AG04450 (cell line): Measurements from ENCODE around the gene CNFN. TPM values are rescaled to one million over a fixed set of nuclear protein-coding genes. Genes with fewer than 3 reads are reported as not detected.

Experiments used
- CTCF ChIA-PET: fragments of 300-600, 350-600 bp; formaldehyde crosslinking; extraction: SDS; loops from one replicate; lab custom pipeline; 2022; ENCODE audit warnings: antibody characterized with exemption, inconsistent platforms; lab: Charles Lee
- POLR2A ChIA-PET: fragments of 350-600 bp; formaldehyde crosslinking; extraction: SDS; loops from one replicate; lab custom pipeline; 2021; ENCODE audit warnings: antibody characterized with exemption, inconsistent platforms; lab: Yijun Ruan, JAX
- DNase-seq: peaks from one replicate; pipeline ENCODE4 v3.0.0-alpha.2; 2011; ENCODE audit warnings: low read depth, low spot score
- H3K27ac ChIP-seq: one replicate; pipeline ENCODE4 v1.5.1; 2012; ENCODE audit warnings: low read depth, low read length, control low read depth
- H3K27me3 ChIP-seq: one replicate; pipeline ENCODE4 v1.6.0; 2012; ENCODE audit warnings: low read length; ENCODE audit not compliant: control insufficient read depth, insufficient read depth
- H3K4me3 ChIP-seq: 2 replicates; pipeline ENCODE4 v1.5.1; 2011; ENCODE audit warnings: mild to moderate bottlenecking, low read depth, low read length, control low read depth
- H3K9me3 ChIP-seq: 2 replicates; pipeline ENCODE4 v1.5.1; 2012; ENCODE audit warnings: low read length; ENCODE audit not compliant: control insufficient read depth, insufficient read depth
- polyA plus RNA-seq: library from polyadenylated mRNA; depleted of rRNA; stranded (reverse); fragments of >200 nt; gene quantifications from 2 replicates; pipeline ENCODE4 v1.2.3, GENCODE V29; 2011
- TF ChIP-seq, protein P1 (sequence below): IDR thresholded peaks from 2 replicates; pipeline ENCODE4 v1.5.1; 2011; ENCODE audit warnings: low read depth, low read length, control low read depth, inconsistent platforms

Gene CNFN
- polyA plus RNA-seq, 1 experiment: 0.20 TPM

DNA sequence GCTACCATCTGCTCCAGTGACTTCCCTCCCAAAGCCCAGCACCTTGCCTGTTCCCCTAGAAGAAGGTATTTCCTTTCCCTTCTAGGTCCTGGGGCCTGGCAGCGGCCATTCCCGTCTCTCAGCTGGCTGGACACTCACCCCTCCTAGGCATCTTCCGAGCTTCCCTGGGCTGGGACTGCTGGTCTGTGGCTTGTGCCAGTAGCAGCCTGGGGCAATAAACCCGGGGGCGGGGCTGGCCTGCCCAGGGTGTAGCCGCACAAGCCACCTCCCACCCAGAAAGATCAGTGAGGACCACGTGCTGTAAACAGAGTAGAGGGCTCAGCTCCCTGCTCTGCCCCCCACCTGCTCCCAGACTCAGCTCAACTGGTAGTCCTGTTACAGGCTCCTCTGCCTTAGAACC is 22.1 kb upstream of the CNFN start:
- no peaks in the 10 kb centered on the region for H3K27me3 ChIP-seq
- TF ChIP-seq, protein P1, sequence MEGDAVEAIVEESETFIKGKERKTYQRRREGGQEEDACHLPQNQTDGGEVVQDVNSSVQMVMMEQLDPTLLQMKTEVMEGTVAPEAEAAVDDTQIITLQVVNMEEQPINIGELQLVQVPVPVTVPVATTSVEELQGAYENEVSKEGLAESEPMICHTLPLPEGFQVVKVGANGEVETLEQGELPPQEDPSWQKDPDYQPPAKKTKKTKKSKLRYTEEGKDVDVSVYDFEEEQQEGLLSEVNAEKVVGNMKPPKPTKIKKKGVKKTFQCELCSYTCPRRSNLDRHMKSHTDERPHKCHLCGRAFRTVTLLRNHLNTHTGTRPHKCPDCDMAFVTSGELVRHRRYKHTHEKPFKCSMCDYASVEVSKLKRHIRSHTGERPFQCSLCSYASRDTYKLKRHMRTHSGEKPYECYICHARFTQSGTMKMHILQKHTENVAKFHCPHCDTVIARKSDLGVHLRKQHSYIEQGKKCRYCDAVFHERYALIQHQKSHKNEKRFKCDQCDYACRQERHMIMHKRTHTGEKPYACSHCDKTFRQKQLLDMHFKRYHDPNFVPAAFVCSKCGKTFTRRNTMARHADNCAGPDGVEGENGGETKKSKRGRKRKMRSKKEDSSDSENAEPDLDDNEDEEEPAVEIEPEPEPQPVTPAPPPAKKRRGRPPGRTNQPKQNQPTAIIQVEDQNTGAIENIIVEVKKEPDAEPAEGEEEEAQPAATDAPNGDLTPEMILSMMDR: no peak
- no peak overlapping the region for H3K4me3 ChIP-seq
- CTCF ChIA-PET: interaction anchor here (2.7 kb wide), 1 partner anchor 11 kb away, joined by 12 read pairs; no protein-coding TSS in a partner anchor
- no peak for DNase-seq
- H3K9me3 ChIP-seq: no peaks in the 10 kb centered on the region
- POLR2A ChIA-PET: no interaction called here
- no peak overlapping the region for H3K27ac ChIP-seq

DNA sequence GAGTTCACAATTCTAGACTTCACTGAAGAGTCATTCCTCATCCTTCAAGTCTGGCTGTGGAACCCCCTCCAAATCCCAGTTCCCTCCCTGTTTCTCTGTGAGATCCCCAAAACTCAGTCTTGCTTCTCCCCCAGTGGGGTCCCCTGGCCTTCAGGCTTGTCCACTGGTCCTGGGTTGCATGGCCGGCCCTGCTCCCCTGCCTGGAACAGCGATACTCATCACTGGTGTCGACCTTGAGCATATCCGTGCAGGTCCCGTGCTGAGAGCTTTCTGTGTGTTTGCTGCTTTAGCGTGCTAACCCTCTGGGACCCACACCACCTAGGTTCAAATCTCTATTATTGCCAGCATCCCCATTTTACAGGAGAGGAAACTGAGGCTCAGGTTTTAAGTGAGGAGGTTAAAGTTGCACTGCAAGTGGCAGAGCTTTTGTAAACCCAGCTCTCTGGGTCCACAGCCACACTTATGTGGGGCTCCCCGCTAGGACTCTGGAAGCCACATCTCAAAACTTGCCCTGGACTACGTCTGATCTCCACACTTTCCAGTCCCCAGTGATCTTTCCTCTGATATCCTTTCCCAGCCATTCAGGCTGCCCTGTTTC is 21.6 kb upstream of the CNFN start:
- Histone ChIP-seq H3K9me3 (no peaks in the 10 kb centered on the region), H3K4me3 (no peak overlapping the region), H3K27me3 (no peaks in the 10 kb centered on the region), H3K27ac (no peak overlapping the region)
- no peak for DNase-seq
- TF ChIP-seq, protein P1: no peak
- CTCF ChIA-PET: interaction anchor here (2.7 kb wide), 1 partner anchor 11 kb away, joined by 12 read pairs; no protein-coding TSS in a partner anchor
- POLR2A ChIA-PET: no interaction called here

DNA sequence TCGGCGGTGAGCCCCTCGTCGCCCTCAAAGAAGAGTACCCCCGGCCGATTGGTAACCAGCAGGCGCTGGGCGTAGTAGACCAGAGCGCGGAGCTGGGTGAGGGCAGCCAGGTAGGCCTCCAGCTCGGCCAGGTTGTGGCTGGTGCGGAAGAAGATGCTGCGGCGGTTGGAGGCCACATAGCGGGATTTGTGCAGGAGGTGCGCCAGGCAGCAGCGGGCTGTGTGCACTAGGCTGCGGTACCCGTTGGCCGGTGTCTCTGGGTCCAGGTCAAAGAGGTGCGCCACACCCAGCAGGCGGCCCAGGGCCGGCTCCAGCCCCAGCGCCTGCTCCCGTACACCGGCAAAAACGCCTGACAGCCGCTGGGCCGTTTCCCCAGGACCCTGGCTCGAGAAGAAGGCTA is 20.3 kb upstream of the CNFN start:
- Histone ChIP-seq H3K9me3 (no peaks in the 10 kb centered on the region), H3K27me3 (no peaks in the 10 kb centered on the region), H3K27ac (no peak overlapping the region), H3K4me3 (no peak overlapping the region)
- ChIA-PET POLR2A (interaction anchor here (0.6 kb wide), 1 partner anchor 73 kb away, joined by 6 read pairs; no protein-coding TSS in a partner anchor), CTCF (interaction anchor here (1.3 to 2.7 kb wide), 2 partner anchors 9 to 10 kb away, joined by 7 to 12 read pairs; no protein-coding TSS in a partner anchor)
- no peak for DNase-seq
- TF ChIP-seq, protein P1: no peak

DNA sequence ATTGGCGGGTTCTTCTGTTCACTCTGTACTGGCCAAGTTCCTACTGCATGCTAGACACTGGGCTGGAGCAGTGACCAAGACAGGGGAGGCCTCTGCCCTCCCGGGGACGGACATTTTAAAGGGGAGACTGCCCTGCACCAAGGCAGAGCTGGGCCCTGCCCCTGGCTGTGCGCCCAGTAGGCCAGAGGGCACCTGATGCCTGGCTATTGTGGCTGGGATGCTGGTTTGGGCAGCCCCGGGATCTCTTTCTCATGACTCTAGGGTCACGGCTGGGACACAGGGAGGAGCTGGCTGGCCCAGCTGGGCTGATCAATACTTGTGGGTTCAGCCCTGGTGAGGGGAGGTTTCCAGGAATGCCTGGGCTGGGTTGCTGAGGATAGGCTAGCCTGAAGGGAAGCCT is 19.4 kb upstream of the CNFN start:
- H3K27ac ChIP-seq: no peak overlapping the region
- TF ChIP-seq, protein P1: no peak
- DNase-seq: no peak
- H3K27me3 ChIP-seq: no peaks in the 10 kb centered on the region
- ChIA-PET POLR2A (no interaction called here), CTCF (interaction anchor here (1.3 kb wide), 1 partner anchor 10 kb away, joined by 7 read pairs; no protein-coding TSS in a partner anchor)
- no peak overlapping the region for H3K4me3 ChIP-seq
- no peaks in the 10 kb centered on the region for H3K9me3 ChIP-seq

DNA sequence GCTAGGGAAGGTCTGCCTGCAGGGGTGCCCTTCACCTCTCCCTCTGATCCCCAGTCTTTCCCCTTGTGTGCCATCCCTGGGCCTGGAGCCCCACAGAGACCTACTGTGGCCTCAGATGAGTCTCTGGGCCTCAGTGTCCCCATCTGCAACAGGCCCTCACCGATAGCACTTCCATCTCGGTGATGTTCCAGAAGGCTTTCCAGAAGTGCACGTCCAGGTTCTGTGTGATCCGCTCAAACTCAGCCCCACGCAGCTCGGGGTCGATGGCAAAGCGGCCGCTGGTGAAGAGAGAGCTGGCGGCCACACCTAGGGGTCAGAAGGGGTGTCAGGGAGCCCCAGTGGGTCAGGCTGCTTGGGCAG is 17.7 kb upstream of the CNFN start:
- DNase-seq: no peak
- H3K27me3 ChIP-seq: no peaks in the 10 kb centered on the region
- POLR2A ChIA-PET: no interaction called here
- no peak overlapping the region for H3K4me3 ChIP-seq
- CTCF ChIA-PET: interaction anchor here (1.4 kb wide), 1 partner anchor 12 kb away, joined by 5 read pairs; no protein-coding TSS in a partner anchor
- no peak overlapping the region for H3K27ac ChIP-seq
- H3K9me3 ChIP-seq: no peaks in the 10 kb centered on the region
- TF ChIP-seq, protein P1: no peak
